ENCODE data around the gene ASPA. TPM values are rescaled to one million over a fixed set of nuclear protein-coding genes. Genes with fewer than 3 reads are reported as not detected.

ASPA gene
- polyA plus RNA-seq, 1 donor (not counting 4 experiments of a cell fraction or from before 2014, with no cell fraction given): not detected

GRCh38 chr17:3503285-3503684, 27.5 kb downstream of the ASPA start:
- no peak for FAIRE-seq
- dilution Hi-C loops (cut with MboI; ENCODE audit: extremely low pct_ligation_motif_present, low sequenced_read_pairs): no loop called here
- Histone ChIP-seq H3K79me2 (ENCODE audit: control insufficient read depth, insufficient read depth, low read length) (no peaks in the 10 kb centered on the region), H3K27ac (ENCODE audit: control insufficient read depth, insufficient read depth, low read length) (no peak overlapping the region), H3K36me3 (ENCODE audit: control insufficient read depth in 2 of 2, extremely low read depth in 1 of 2, insufficient read depth in 2 of 2, low read length in 2 of 2) (no peaks in the 10 kb centered on the region), H3K4me1 (ENCODE audit: control insufficient read depth, extremely low read depth, insufficient read depth, low read length) (no peaks in the 10 kb centered on the region), H3K4me2 (ENCODE audit: control insufficient read depth, extremely low read depth, insufficient read depth, low read depth, low read length) (no peak overlapping the region), H3K27me3 (ENCODE audit: control insufficient read depth, extremely low read depth, insufficient read depth, low read length) (no peaks in the 10 kb centered on the region), H3K4me3 (ENCODE audit: control insufficient read depth in 2 of 3, extremely low read depth in 1 of 3, insufficient read depth in 2 of 3, low read depth in 1 of 3, low read length in 3 of 3) (no peak overlapping the region), H3K9me1 (ENCODE audit: control insufficient read depth, extremely low read depth, insufficient read depth, low read length) (no peaks in the 10 kb centered on the region), H4K20me1 (ENCODE audit: control insufficient read depth, extremely low read depth, insufficient read depth, low read length) (no peaks in the 10 kb centered on the region), H3K9me3 (ENCODE audit: control insufficient read depth, low read depth, low read length) (no peaks in the 10 kb centered on the region), H2AFZ (ENCODE audit: control insufficient read depth, low read length) (no peak overlapping the region), H3K9ac (ENCODE audit: control insufficient read depth, extremely low read depth, insufficient read depth, low read length) (no peak overlapping the region)
- TF ChIP-seq EZH2 (IDR thresholded peaks at IDR 0.05; ENCODE audit: low read length) (no peak), CTCF (optimal IDR thresholded peaks at IDR 0.05 in 1 of 3, IDR thresholded peaks at IDR 0.05 in 1 of 3, conservative IDR thresholded peaks at IDR 0.05 in 1 of 3; ENCODE audit: extremely low read depth in 1 of 3, insufficient read depth in 2 of 3, low read length in 3 of 3) (no peak)
- DNase-seq (ENCODE audit: low read depth, low spot score): no peak

GRCh38 chr17:3505008-3505407, 29.2 kb downstream of the ASPA start:
- dilution Hi-C loops (cut with MboI; ENCODE audit: extremely low pct_ligation_motif_present, low sequenced_read_pairs): no loop called here
- peaks cover 0 to under 1% of the 10 kb centered on the region in 2 experiments for H3K36me3 ChIP-seq (ENCODE audit: control insufficient read depth in 2 of 2, extremely low read depth in 1 of 2, insufficient read depth in 2 of 2, low read length in 2 of 2)
- H3K4me1 ChIP-seq (ENCODE audit: control insufficient read depth, extremely low read depth, insufficient read depth, low read length): no peaks in the 10 kb centered on the region
- no peak overlapping the region for H2AFZ ChIP-seq (ENCODE audit: control insufficient read depth, low read length)
- FAIRE-seq (no peak), DNase-seq (ENCODE audit: low read depth, low spot score) (no peak)
- no peaks in the 10 kb centered on the region for H3K79me2 ChIP-seq (ENCODE audit: control insufficient read depth, insufficient read depth, low read length)
- no peaks in the 10 kb centered on the region for H3K27me3 ChIP-seq (ENCODE audit: control insufficient read depth, extremely low read depth, insufficient read depth, low read length)
- no peak overlapping the region for H3K4me3 ChIP-seq (ENCODE audit: control insufficient read depth in 2 of 3, extremely low read depth in 1 of 3, insufficient read depth in 2 of 3, low read depth in 1 of 3, low read length in 3 of 3)
- no peak overlapping the region for H3K9ac ChIP-seq (ENCODE audit: control insufficient read depth, extremely low read depth, insufficient read depth, low read length)
- no peaks in the 10 kb centered on the region for H4K20me1 ChIP-seq (ENCODE audit: control insufficient read depth, extremely low read depth, insufficient read depth, low read length)
- no peaks in the 10 kb centered on the region for H3K9me1 ChIP-seq (ENCODE audit: control insufficient read depth, extremely low read depth, insufficient read depth, low read length)
- no peak overlapping the region for H3K4me2 ChIP-seq (ENCODE audit: control insufficient read depth, extremely low read depth, insufficient read depth, low read depth, low read length)
- TF ChIP-seq EZH2 (IDR thresholded peaks at IDR 0.05; ENCODE audit: low read length): no peak
- no peaks in the 10 kb centered on the region for H3K9me3 ChIP-seq (ENCODE audit: control insufficient read depth, low read depth, low read length)
- H3K27ac ChIP-seq (ENCODE audit: control insufficient read depth, insufficient read depth, low read length): no peak overlapping the region

- H3K4me3 ChIP-seq (ENCODE audit: control insufficient read depth in 2 of 3, extremely low read depth in 1 of 3, insufficient read depth in 2 of 3, low read depth in 1 of 3, low read length in 3 of 3): no peak overlapping the region
- no peak overlapping the region for H2AFZ ChIP-seq (ENCODE audit: control insufficient read depth, low read length)
- DNase-seq (ENCODE audit: low read depth, low spot score) (no peak), FAIRE-seq (no peak)
- dilution Hi-C loops (cut with MboI; ENCODE audit: extremely low pct_ligation_motif_present, low sequenced_read_pairs): no loop called here
- no peak for TF ChIP-seq EZH2 (IDR thresholded peaks at IDR 0.05; ENCODE audit: low read length)
- no peak for TF ChIP-seq CTCF (optimal IDR thresholded peaks at IDR 0.05 in 1 of 3, IDR thresholded peaks at IDR 0.05 in 1 of 3, conservative IDR thresholded peaks at IDR 0.05 in 1 of 3; ENCODE audit: extremely low read depth in 1 of 3, insufficient read depth in 2 of 3, low read length in 3 of 3)
- no peaks in the 10 kb centered on the region for H3K9me1 ChIP-seq (ENCODE audit: control insufficient read depth, extremely low read depth, insufficient read depth, low read length)
- no peak overlapping the region for H3K4me2 ChIP-seq (ENCODE audit: control insufficient read depth, extremely low read depth, insufficient read depth, low read depth, low read length)
- H4K20me1 ChIP-seq (ENCODE audit: control insufficient read depth, extremely low read depth, insufficient read depth, low read length): no peaks in the 10 kb centered on the region
- H3K9ac ChIP-seq (ENCODE audit: control insufficient read depth, extremely low read depth, insufficient read depth, low read length): no peak overlapping the region
- H3K36me3 ChIP-seq (ENCODE audit: control insufficient read depth in 2 of 2, extremely low read depth in 1 of 2, insufficient read depth in 2 of 2, low read length in 2 of 2): peaks cover under 1 to 2% of the 10 kb centered on the region in 2 experiments
- H3K4me1 ChIP-seq (ENCODE audit: control insufficient read depth, extremely low read depth, insufficient read depth, low read length): no peaks in the 10 kb centered on the region
- H3K27ac ChIP-seq (ENCODE audit: control insufficient read depth, insufficient read depth, low read length): no peak overlapping the region
- H3K27me3 ChIP-seq (ENCODE audit: control insufficient read depth, extremely low read depth, insufficient read depth, low read length): no peaks in the 10 kb centered on the region
- no peaks in the 10 kb centered on the region for H3K9me3 ChIP-seq (ENCODE audit: control insufficient read depth, low read depth, low read length)
- no peaks in the 10 kb centered on the region for H3K79me2 ChIP-seq (ENCODE audit: control insufficient read depth, insufficient read depth, low read length)
Observed at GRCh38 chr17:3506054-3506453, 30.3 kb downstream of the ASPA start.
